HCT116 (cell line): ENCODE measurements around the gene LY9.

Experiments
- ATF3 ChIP-seq: IDR thresholded peaks from 2 replicates; pipeline ENCODE4 v1.6.1; 2012
- CEBPB ChIP-seq: IDR thresholded peaks from 2 replicates; pipeline ENCODE4 v1.6.1; 2012; ENCODE audit warnings: low read depth
- CTCF ChIP-seq, 3 experiments: fragments of 200-600 bp in 1 of 3; sonication (generic) in 1 of 3; IDR thresholded peaks in 2 of 3; conservative IDR thresholded peaks in 1 of 3; 2 replicates each; pipeline ENCODE4 v1.5.1; 2012 to 2017; ENCODE audit warnings: low read depth in 2 of 3, low read length in 2 of 3, antibody characterized with exemption in 1 of 3, borderline replicate concordance in 1 of 3, control low read depth in 1 of 3, mild to moderate bottlenecking in 1 of 3, mixed read lengths in 1 of 3, mixed run types in 1 of 3, moderate library complexity in 1 of 3; ENCODE audit not compliant: insufficient read depth in 1 of 3
- EGR1 ChIP-seq: IDR thresholded peaks from 2 replicates; pipeline ENCODE4 v1.6.1; 2012; ENCODE audit warnings: low read depth
- EZH2phosphoT487 ChIP-seq: fragments of 200-600 bp; IDR thresholded peaks from 2 replicates; pipeline ENCODE4 v1.6.1; 2018; ENCODE audit warnings: antibody characterized with exemption, borderline replicate concordance
- FOSL1 ChIP-seq: IDR thresholded peaks from 2 replicates; pipeline ENCODE4 v1.6.1; 2012; ENCODE audit warnings: low read depth
- MAX ChIP-seq: IDR thresholded peaks from 2 replicates; pipeline ENCODE4 v1.6.1; 2012
- POLR2A ChIP-seq: IDR thresholded peaks from 2 replicates; pipeline ENCODE4 v1.7.0; 2011; ENCODE audit warnings: borderline replicate concordance; ENCODE audit not compliant: insufficient read depth, insufficient read length; ENCODE audit errors: extremely low read depth
- POLR2AphosphoS5 ChIP-seq: IDR thresholded peaks from 2 replicates; pipeline ENCODE4 v1.6.1; 2011; ENCODE audit warnings: mild to moderate bottlenecking, low read depth, low read length, moderate library complexity
- REST ChIP-seq: IDR thresholded peaks from 2 replicates; pipeline ENCODE4 v1.6.1; 2012; ENCODE audit warnings: low read depth
- SIN3A ChIP-seq: IDR thresholded peaks from 2 replicates; pipeline ENCODE4 v1.6.1; 2012; ENCODE audit warnings: low read depth
- TCF7L2 ChIP-seq: IDR thresholded peaks from 2 replicates; pipeline ENCODE4 v1.7.0; 2011; ENCODE audit warnings: borderline replicate concordance, inconsistent platforms; ENCODE audit not compliant: insufficient read depth, insufficient read length; ENCODE audit errors: extremely low read depth
- YY1 ChIP-seq: IDR thresholded peaks from 2 replicates; pipeline ENCODE4 v1.6.1; 2011; ENCODE audit warnings: low read length, low read depth, moderate library complexity, mild to moderate bottlenecking; ENCODE audit not compliant: insufficient replicate concordance; ENCODE audit errors: extremely low read depth

- TF ChIP-seq CTCF (IDR thresholded peaks at IDR 0.05 in 2 of 3, conservative IDR thresholded peaks at IDR 0.05 in 1 of 3; ENCODE audit: borderline replicate concordance in 1 of 3, insufficient read depth in 1 of 3, low read depth in 2 of 3, low read length in 2 of 3) (no peak), SIN3A (no peak), CEBPB (no peak), EZH2phosphoT487 (no peak), POLR2AphosphoS5 (no peak), POLR2A (no peak), YY1 (no peak), REST (no peak), ATF3 (no peak), EGR1 (no peak), MAX (no peak), TCF7L2 (no peak), FOSL1 (no peak)
These were observed 67.2 kb downstream of the LY9 start for GRCh38 chr1:160863061-160863773.
